NCI-H187 (cell line): ENCODE data around the gene YBEY.
"Not testable (repeated sequence)": the region's sequence is repeated elsewhere in the genome, so short reads cannot be mapped to it uniquely, and the experiment has no call there.

Experiments
- DNase-seq, 2 experiments: peaks; one replicate each; lab custom pipeline; 2025; lab: John Stamatoyannopoulos, UW

YBEY gene

GRCh38 chr21:46285761-46286647, at the start of gene YBEY:
Gene YBEY (plus strand): TSS chr21:46286342. CDS start chr21:46286914, 572 bp downstream.
- peak; percentile 89 to 91 for DNase-seq

- DNase-seq = no peak
Measured at GRCh38 chr21:46237474-46237873, 48.7 kb upstream of the YBEY start.

- no peak for DNase-seq
Measured at GRCh38 chr21:46239817-46240325, 46.3 kb upstream of the YBEY start.

GRCh38 chr21:46241577-46241976, 44.6 kb upstream of the YBEY start:
- not testable (repeated sequence) for DNase-seq

- no peak for DNase-seq
Measured at GRCh38 chr21:46243325-46243724, 42.8 kb upstream of the YBEY start.

- DNase-seq = no peak
Measured at GRCh38 chr21:46243960-46244361, 42.2 kb upstream of the YBEY start.

GRCh38 chr21:46244602-46245001, 41.5 kb upstream of the YBEY start:
- DNase-seq = no peak

GRCh38 chr21:46245213-46245915, 40.8 kb upstream of the YBEY start:
- DNase-seq = no peak

- no peak for DNase-seq
Measured at GRCh38 chr21:46246345-46246744, 39.8 kb upstream of the YBEY start.

- no peak for DNase-seq
Measured at GRCh38 chr21:46247699-46248421, 38.3 kb upstream of the YBEY start.

GRCh38 chr21:46248422-46248782, 37.7 kb upstream of the YBEY start:
- no peak for DNase-seq

- DNase-seq = no peak
Measured at GRCh38 chr21:46248827-46249226, 37.3 kb upstream of the YBEY start.

GRCh38 chr21:46250146-46250725, 35.9 kb upstream of the YBEY start:
- no peak for DNase-seq

- DNase-seq = no peak
Measured at GRCh38 chr21:46252840-46253239, 33.3 kb upstream of the YBEY start.

GRCh38 chr21:46253610-46254124, 32.5 kb upstream of the YBEY start:
- DNase-seq = no peak

GRCh38 chr21:46254208-46254975, 31.8 kb upstream of the YBEY start:
- no peak for DNase-seq

GRCh38 chr21:46255166-46255565, 31.0 kb upstream of the YBEY start:
- no peak for DNase-seq

- no peak for DNase-seq
Measured at GRCh38 chr21:46255758-46256337, 30.3 kb upstream of the YBEY start.

- no peak for DNase-seq
Measured at GRCh38 chr21:46256501-46256994, 29.6 kb upstream of the YBEY start.

- DNase-seq = no peak
Measured at GRCh38 chr21:46264046-46264689, 22.0 kb upstream of the YBEY start.
